Neural cell (in vitro differentiated cells): ENCODE data around the gene CA12. TPM values are rescaled to one million over a fixed set of nuclear protein-coding genes. Genes with fewer than 3 reads are reported as not detected.

ENCODE experiments used
- H2AFZ ChIP-seq: fragments of 200-600, 300-800 bp; sonication (generic), shearing (Covaris generic); 2 replicates; pipeline ENCODE4 v1.6.0; 2014; ENCODE audit warnings: low read depth, mild to moderate bottlenecking, antibody characterized with exemption, low read length, moderate library complexity
- H3F3A ChIP-seq: fragments of 200-600 bp; shearing (Covaris generic); 2 replicates; pipeline ENCODE4 v1.6.1; 2016; ENCODE audit warnings: mild to moderate bottlenecking, moderate library complexity, mixed read lengths, antibody characterized with exemption, low read length; ENCODE audit not compliant: insufficient read depth, poor library complexity, severe bottlenecking
- H3K27ac ChIP-seq: fragments of 200-600, 300-800 bp; sonication (generic), shearing (Covaris generic); 2 replicates; pipeline ENCODE4 v1.5.1; 2014; ENCODE audit warnings: mild to moderate bottlenecking, low read length, moderate library complexity
- H3K27me3 ChIP-seq: fragments of 300-800, 200-600 bp; sonication (generic), shearing (Covaris generic); 2 replicates; pipeline ENCODE4 v1.6.0; 2014; ENCODE audit warnings: mild to moderate bottlenecking, low read depth, low read length, moderate library complexity; ENCODE audit not compliant: insufficient read depth
- H3K36me3 ChIP-seq: fragments of 300-800, 200-600 bp; sonication (generic), shearing (Covaris generic); 2 replicates; pipeline ENCODE4 v1.5.1; 2014; ENCODE audit warnings: mild to moderate bottlenecking, antibody characterized with exemption, low read length, moderate library complexity; ENCODE audit not compliant: insufficient read depth
- H3K4me2 ChIP-seq: fragments of 300-800, 200-600 bp; sonication (generic), shearing (Covaris generic); 2 replicates; pipeline ENCODE4 v1.6.0; 2014; ENCODE audit warnings: mild to moderate bottlenecking, low read length
- H3K4me3 ChIP-seq: fragments of 300-800, 200-600 bp; sonication (generic), shearing (Covaris generic); 2 replicates; pipeline ENCODE4 v1.5.1; 2014; ENCODE audit warnings: mild to moderate bottlenecking, low read length, moderate library complexity
- H3K79me2 ChIP-seq: fragments of 200-600 bp; shearing (Covaris generic); replicated peaks from 2 replicates; pipeline ENCODE4 v1.6.0; 2014; ENCODE audit warnings: mild to moderate bottlenecking, low read length, moderate library complexity; ENCODE audit not compliant: insufficient read depth
- H3K9ac ChIP-seq: fragments of 300-800, 200-600 bp; sonication (generic), shearing (Covaris generic); 2 replicates; pipeline ENCODE4 v1.6.1; 2016; ENCODE audit warnings: mild to moderate bottlenecking, low read length, mixed read lengths
- H3K9me2 ChIP-seq: fragments of 200-600 bp; shearing (Covaris generic); 2 replicates; pipeline ENCODE4 v1.6.1; 2016; ENCODE audit warnings: mild to moderate bottlenecking, low read length, mixed read lengths; ENCODE audit not compliant: insufficient read depth
- H3K9me3 ChIP-seq: fragments of 200-600, 300-800 bp; sonication (generic), shearing (Covaris generic); 2 replicates; pipeline ENCODE4 v1.6.1; 2016; ENCODE audit warnings: mild to moderate bottlenecking, mixed run types, low read length, moderate library complexity, mixed read lengths
- H4K20me1 ChIP-seq: fragments of 200-600 bp; shearing (Covaris generic); 2 replicates; pipeline ENCODE4 v1.6.1; 2016; ENCODE audit warnings: mild to moderate bottlenecking, mixed run types; ENCODE audit not compliant: insufficient read depth
- CTCF ChIP-seq: fragments of 450-650 bp; IDR thresholded peaks from 2 replicates; pipeline ENCODE4 v1.5.1; 2014; ENCODE audit warnings: antibody characterized with exemption, mild to moderate bottlenecking, moderate library complexity; ENCODE audit not compliant: poor library complexity, severe bottlenecking
- EP300 ChIP-seq: fragments of 450-650 bp; conservative IDR thresholded peaks from 2 replicates; pipeline ENCODE4 v1.6.1; 2014; ENCODE audit warnings: antibody characterized with exemption, mild to moderate bottlenecking, moderate library complexity; ENCODE audit not compliant: poor library complexity, severe bottlenecking
- EZH2 ChIP-seq: fragments of 200-600, 300-800 bp; shearing (Covaris generic), sonication (generic); IDR thresholded peaks from 2 replicates; pipeline ENCODE4 v1.6.1; 2014; ENCODE audit warnings: antibody characterized with exemption, low read length, borderline replicate concordance, mild to moderate bottlenecking; ENCODE audit not compliant: insufficient read depth, poor library complexity, severe bottlenecking
- MXI1 ChIP-seq: fragments of 450-650 bp; conservative IDR thresholded peaks from 2 replicates; pipeline ENCODE4 v1.6.1; 2014; ENCODE audit warnings: antibody characterized with exemption, mild to moderate bottlenecking; ENCODE audit not compliant: poor library complexity, severe bottlenecking
- POLR2AphosphoS5 ChIP-seq: IDR thresholded peaks from 2 replicates; pipeline ENCODE4 v1.6.1; 2012
- RAD21 ChIP-seq: fragments of 450-650 bp; conservative IDR thresholded peaks from 2 replicates; pipeline ENCODE4 v1.6.1; 2014; ENCODE audit warnings: antibody characterized with exemption, mild to moderate bottlenecking, moderate library complexity
- REST ChIP-seq: IDR thresholded peaks from 2 replicates; pipeline ENCODE4 v1.6.1; 2012; ENCODE audit warnings: borderline replicate concordance
- SMC3 ChIP-seq: fragments of 450-650 bp; conservative IDR thresholded peaks from 2 replicates; pipeline ENCODE4 v1.6.1; 2014; ENCODE audit warnings: antibody characterized with exemption, mild to moderate bottlenecking, moderate library complexity; ENCODE audit not compliant: poor library complexity
- TAF1 ChIP-seq: IDR thresholded peaks from 2 replicates; pipeline ENCODE4 v1.6.1; 2012; ENCODE audit warnings: low read depth
- polyA plus RNA-seq: library from polyadenylated mRNA; depleted of rRNA; stranded (reverse); fragments of >200 nt; gene quantifications from 2 replicates; pipeline ENCODE4 v1.2.3, GENCODE V29; 2014

Gene CA12
- polyA plus RNA-seq, 1 donor from 2014 or later: 0.11 TPM

GRCh38 chr15:63310646-63311045 lies 71.0 kb downstream of the CA12 start:
- no peaks in the 10 kb centered on the region for H3K9me3 ChIP-seq
- no peak overlapping the region for H2AFZ ChIP-seq
- no peak overlapping the region for H3K9ac ChIP-seq
- H3F3A ChIP-seq: no peaks in the 10 kb centered on the region
- no peak for TF ChIP-seq POLR2AphosphoS5
- no peaks in the 10 kb centered on the region for H3K36me3 ChIP-seq
- H3K27ac ChIP-seq: no peak overlapping the region
- no peaks in the 10 kb centered on the region for H3K9me2 ChIP-seq
- H3K4me3 ChIP-seq: no peak overlapping the region
- H4K20me1 ChIP-seq: no peaks in the 10 kb centered on the region
- no peaks in the 10 kb centered on the region for H3K27me3 ChIP-seq
- no peak overlapping the region for H3K4me2 ChIP-seq
- H3K79me2 ChIP-seq: no peaks in the 10 kb centered on the region

- no peaks in the 10 kb centered on the region for H3F3A ChIP-seq
- H3K9ac ChIP-seq: no peak overlapping the region
- H2AFZ ChIP-seq: no peak overlapping the region
- no peaks in the 10 kb centered on the region for H3K79me2 ChIP-seq
- no peaks in the 10 kb centered on the region for H3K9me3 ChIP-seq
- TF ChIP-seq EP300: no peak
- no peak for TF ChIP-seq EZH2
- no peak for TF ChIP-seq POLR2AphosphoS5
- TF ChIP-seq RAD21: no peak
- TF ChIP-seq CTCF: no peak
- TF ChIP-seq REST: no peak
- TF ChIP-seq TAF1: no peak
- TF ChIP-seq MXI1: no peak
- no peak for TF ChIP-seq SMC3
- H3K27me3 ChIP-seq: no peaks in the 10 kb centered on the region
- H4K20me1 ChIP-seq: no peaks in the 10 kb centered on the region
- no peak overlapping the region for H3K4me3 ChIP-seq
- no peak overlapping the region for H3K4me2 ChIP-seq
- H3K9me2 ChIP-seq: no peaks in the 10 kb centered on the region
- H3K36me3 ChIP-seq: no peaks in the 10 kb centered on the region
- H3K27ac ChIP-seq: no peak overlapping the region
Measured at GRCh38 chr15:63308947-63309346, 72.7 kb downstream of the CA12 start.

GRCh38 chr15:63308491-63308890 lies 73.2 kb downstream of the CA12 start:
- no peak overlapping the region for H2AFZ ChIP-seq
- no peaks in the 10 kb centered on the region for H3K9me3 ChIP-seq
- no peaks in the 10 kb centered on the region for H3K79me2 ChIP-seq
- no peak overlapping the region for H3K27ac ChIP-seq
- peaks cover under 1% of the 10 kb centered on the region for H3K36me3 ChIP-seq
- TF ChIP-seq POLR2AphosphoS5: no peak
- TF ChIP-seq TAF1: no peak
- TF ChIP-seq MXI1: no peak
- no peak for TF ChIP-seq RAD21
- TF ChIP-seq EZH2: no peak
- TF ChIP-seq CTCF: no peak
- TF ChIP-seq REST: no peak
- TF ChIP-seq SMC3: no peak
- no peak for TF ChIP-seq EP300
- no peaks in the 10 kb centered on the region for H4K20me1 ChIP-seq
- H3K27me3 ChIP-seq: no peaks in the 10 kb centered on the region
- H3K4me3 ChIP-seq: no peak overlapping the region
- H3F3A ChIP-seq: no peaks in the 10 kb centered on the region
- H3K9ac ChIP-seq: no peak overlapping the region
- no peaks in the 10 kb centered on the region for H3K9me2 ChIP-seq
- H3K4me2 ChIP-seq: no peak overlapping the region
